ENCODE data around the gene MLXIP. TPM values are rescaled to one million over a fixed set of nuclear protein-coding genes. Genes with fewer than 3 reads are reported as not detected.

The MLXIP gene
- polyA plus RNA-seq, 5 donors: 55.8 to 87.5 (median 83.7) TPM

DNA sequence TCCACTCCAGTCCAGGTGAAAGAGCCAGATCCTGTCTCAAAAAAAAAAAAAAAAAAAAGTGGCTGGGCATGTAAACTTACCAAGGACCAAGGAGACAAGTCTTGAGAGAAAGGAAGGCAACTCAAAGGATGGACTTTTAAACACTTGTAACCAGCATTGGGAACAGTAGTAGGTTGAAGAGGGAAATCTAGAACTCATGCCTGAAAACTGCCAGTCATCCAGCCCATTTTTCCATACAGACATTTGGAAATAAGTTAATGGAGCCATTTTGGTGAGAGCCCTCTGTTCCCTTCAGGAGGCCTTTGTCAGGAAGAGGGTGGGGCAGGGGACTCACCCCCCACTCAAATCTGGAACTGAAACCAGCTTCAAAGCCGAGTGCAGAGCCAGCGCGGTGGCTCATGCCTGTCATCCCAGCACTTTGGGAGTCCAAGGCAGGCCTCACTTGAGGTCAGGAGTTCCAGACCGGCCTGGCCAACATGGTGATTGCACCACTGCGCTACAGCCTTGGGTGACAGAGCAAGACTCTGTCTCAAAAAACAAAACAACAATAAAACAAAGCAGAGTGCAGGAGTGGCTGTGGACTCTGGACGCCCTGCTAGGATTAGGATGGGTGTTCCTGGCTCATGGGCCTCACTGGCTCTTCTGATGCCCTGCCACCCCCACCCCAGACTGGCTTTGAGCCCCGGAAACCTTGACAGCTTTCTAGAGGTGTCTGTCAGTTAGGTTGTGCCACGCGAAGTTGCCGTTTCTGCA is 1.6 kb upstream of the MLXIP start:
- DNase-seq: no peak

GRCh38 chr12:122079033-122079531 is 526 bp downstream of the MLXIP start:
- DNase-seq: no peak

- no peak for DNase-seq
Measured at GRCh38 chr12:122079532-122080081, 1.1 kb downstream of the MLXIP start.

GRCh38 chr12:122080149-122081082 is 1.9 kb downstream of the MLXIP start:
- no peak for DNase-seq

GRCh38 chr12:122081083-122081696 is 2.6 kb downstream of the MLXIP start:
- DNase-seq: no peak

DNA sequence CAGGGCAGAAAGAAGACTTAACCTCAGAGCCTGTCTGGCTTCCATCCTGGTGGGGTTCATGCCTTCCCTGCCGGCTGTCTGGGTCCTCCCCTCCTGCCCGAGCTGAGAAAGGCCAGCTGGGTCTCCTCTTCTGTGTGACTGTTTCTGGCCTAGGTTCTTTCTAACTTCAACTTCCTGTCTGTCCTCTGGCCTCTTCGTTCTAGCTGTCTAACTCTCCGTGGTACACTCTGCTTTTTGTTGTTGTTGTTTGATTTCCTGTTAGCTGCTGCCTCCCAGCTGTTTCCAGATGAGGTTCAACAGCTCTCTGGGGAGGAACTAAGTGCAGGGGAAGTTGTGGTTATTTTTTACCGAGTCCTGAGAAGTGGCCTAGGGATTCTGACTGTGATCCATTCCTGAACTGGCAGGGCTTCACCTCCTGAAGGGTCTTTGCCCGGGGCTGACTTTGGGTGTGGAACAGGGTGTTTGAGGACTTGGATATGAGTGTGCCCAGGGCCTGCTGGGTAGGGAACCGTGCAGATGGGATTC is 3.2 kb downstream of the MLXIP start:
- peak; percentile 86 to 91 for DNase-seq

- DNase-seq: no peak
Measured at GRCh38 chr12:122082621-122083356, 4.2 kb downstream of the MLXIP start.

DNA sequence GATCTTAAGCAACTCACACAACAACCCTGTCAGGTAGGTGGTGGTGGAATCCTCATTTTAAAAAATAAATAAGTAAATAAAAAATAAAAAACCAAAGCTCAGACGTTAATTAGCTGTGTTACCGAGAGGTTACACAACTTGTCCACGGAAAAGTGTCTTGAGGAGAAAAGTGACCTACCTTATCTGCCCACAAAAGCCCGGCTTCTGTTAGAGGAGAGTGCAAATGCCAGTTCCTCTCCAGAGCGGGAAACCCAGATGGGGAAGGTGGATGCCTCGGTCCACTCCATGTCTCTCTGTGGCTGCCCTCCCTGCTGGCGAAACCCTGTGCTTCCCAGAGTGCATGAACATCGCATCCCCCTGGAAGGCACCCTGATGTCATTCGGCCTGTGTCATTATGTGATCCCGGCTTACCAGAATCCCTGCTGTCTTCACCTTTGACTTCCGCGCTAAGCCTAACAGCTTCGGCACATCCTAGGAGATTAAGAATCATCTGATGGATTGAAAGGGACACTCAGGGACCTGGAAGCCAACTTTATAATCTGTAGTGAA is 6.4 kb downstream of the MLXIP start:
- no peak for DNase-seq

DNA sequence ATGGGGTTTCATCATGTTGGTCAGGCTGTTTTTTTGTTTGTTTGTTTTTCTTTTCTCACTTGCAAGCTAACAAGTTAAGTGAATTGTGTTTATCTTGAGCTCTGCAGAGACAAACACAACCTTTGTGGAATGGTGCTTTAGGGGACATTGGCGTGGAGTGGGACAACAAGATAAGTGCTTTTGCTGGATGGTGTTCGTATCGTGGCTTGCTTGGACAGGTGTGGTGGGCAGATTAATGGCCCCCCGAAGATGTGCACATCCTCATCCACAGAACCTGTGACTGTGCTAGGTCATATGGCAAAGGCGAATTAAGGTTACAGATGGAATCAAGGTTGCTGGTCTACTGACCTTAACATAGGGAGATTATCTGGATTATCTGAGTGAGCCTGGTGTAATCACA is 7.0 kb downstream of the MLXIP start:
- DNase-seq: no peak

DNA sequence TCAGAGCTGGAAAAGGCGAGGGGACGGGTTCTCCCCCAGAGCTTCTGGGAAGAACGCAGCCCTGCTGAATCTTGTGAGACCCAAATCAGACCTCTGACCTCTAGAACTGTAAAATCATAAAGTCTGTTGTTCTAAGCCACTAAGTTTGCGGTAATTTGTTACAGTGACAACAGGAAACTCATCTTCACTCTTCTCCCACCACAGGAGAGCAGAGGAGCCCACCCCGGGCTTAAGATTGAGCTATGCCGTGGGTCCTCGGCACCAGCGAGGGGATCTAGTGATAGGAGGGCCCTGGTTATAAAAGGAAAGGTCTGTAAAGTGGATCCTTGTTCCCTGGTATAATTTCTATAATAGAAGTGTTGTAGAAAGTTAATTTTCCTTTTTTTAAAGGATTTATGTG is 7.6 kb downstream of the MLXIP start:
- no peak for DNase-seq

- no peak for DNase-seq
Measured at GRCh38 chr12:122086641-122087285, 8.2 kb downstream of the MLXIP start.

DNA sequence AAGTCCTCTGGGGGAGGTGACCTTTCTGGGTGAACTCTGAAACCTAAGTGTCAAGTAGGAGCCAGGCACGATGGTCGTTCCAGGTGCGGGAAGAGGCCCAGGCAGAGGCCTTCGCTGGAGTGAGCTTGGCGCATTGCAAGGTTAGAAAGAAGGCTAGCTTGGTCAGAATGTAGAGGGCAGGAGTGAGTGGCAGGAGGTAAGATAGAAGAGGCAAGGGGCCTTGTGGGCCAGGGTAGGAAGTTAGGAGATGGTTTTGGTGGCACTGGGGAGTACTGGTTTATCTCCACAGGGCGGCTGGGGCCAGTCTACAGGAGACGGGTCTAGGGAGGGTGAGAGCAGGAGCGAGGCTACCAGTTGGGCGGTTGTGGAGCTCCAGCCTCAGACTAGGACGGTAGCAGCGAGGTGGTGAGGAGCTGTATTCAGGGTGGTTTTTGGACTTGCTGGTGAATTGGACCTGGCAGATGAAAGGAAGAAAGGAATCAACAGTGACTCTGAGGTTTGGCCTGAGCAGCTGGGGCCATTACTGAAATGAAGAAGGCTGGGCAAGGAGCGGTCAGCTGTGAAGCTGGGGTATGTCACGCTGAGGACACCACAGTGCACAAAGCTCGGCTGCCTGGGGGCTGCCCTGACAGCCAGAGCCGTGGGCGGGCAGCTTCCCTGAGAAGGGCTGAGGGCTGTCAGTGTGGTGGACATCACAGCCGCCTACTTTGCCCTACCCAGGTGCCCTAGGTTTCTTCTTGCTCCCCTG is 9.0 kb downstream of the MLXIP start:
- DNase-seq: no peak

- no peak for DNase-seq
Measured at GRCh38 chr12:122088179-122088810, 9.7 kb downstream of the MLXIP start.

DNA sequence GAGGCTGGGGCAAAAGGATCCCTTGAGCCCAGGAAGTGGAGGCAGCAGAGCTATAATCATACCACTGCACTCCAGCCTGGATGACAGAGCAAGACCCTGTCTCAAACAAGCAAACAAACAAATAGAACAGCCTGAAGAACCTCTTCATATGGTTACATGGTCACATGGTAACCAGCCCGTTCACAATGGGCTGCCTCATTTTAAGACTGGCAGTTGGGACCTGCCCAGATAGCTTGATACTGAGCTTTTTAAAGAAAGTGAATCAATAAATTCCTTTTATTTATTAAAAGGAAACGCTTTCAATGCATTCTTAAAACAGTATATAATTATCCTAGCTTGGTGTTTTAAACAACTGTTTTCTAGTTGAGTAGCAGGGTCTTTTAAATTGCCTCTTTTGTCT is 10.5 kb downstream of the MLXIP start:
- DNase-seq: no peak

DNA sequence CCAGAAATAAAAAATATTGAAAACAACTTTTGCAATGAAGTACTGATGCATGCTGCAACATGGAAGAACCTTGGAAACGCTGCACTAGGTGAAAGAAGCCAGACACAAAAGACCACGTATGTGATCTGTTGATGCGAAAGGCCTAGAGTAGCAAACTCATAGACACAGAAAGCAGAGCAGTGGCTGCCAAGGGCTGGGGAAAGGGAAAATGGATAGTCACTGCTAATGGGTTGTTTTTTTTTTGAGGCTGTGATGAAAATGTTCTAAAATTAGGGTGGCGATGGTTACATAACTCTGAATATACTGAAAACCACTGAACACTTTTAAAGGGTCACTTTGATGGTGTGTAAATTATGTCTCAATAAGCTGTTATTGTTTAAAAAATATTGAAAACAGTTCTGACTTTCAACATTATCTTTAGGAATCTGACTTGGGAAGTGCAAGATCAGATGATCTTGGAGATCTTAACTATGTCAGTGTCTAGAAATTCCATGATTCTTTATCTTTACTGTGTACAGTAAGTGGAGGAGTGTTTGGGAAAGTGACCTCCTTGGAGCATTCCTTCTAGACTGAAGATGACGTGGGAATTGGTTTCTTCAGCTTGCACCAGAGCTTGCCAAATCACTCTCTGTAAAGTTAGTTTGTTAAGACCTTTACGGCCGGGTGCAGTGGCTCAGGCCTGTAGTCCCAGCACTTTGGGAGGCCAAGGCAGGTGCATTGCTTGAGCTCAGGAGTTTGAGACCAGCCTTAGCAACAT is 12.4 kb downstream of the MLXIP start:
- DNase-seq: no peak

- DNase-seq: no peak
Measured at GRCh38 chr12:122093098-122093883, 14.7 kb downstream of the MLXIP start.

GRCh38 chr12:122094137-122094734 is 15.7 kb downstream of the MLXIP start:
- DNase-seq: no peak
